Left renal pelvis (tissue), 4 donors: Measurements from ENCODE around the gene TLL1. TPM values are rescaled to one million over a fixed set of nuclear protein-coding genes. Genes with fewer than 3 reads are reported as not detected.
A peak's percentile ranks its signal among the peaks of the same experiment; 100 is the strongest.

Experiments used
- DNase-seq, 4 donors: peaks; one replicate each; pipeline ENCODE4 v3.0.0-alpha.2; 2013; ENCODE audit warnings: low read depth in 4 of 4, low spot score in 3 of 4
- polyA plus RNA-seq, 4 donors: library from polyadenylated mRNA; unstranded; fragments of 120-200 nt; gene quantifications; one replicate each; pipeline ENCODE4 v1.2.1, GENCODE V29; 2013; ENCODE audit not compliant: insufficient read length in 4 of 4

TLL1 gene
- polyA plus RNA-seq, 4 donors, result 1.7 to 2.5 (median 2.0) TPM

GRCh38 chr4:166042510-166043055 lies 169.5 kb downstream of the TLL1 start:
- no peak for DNase-seq

GRCh38 chr4:166043801-166044200 lies 170.8 kb downstream of the TLL1 start:
- DNase-seq, result no peak

- no peak for DNase-seq
Observed at GRCh38 chr4:166044871-166045270, 171.8 kb downstream of the TLL1 start.

- DNase-seq, result no peak
Observed at GRCh38 chr4:166045457-166045856, 172.4 kb downstream of the TLL1 start.

GRCh38 chr4:166049036-166049435 lies 176.0 kb downstream of the TLL1 start:
- DNase-seq, result no peak

- DNase-seq, result no peak
Observed at GRCh38 chr4:166064721-166065120, 191.7 kb downstream of the TLL1 start.

GRCh38 chr4:166065324-166065723 lies 192.3 kb downstream of the TLL1 start:
- no peak for DNase-seq

- DNase-seq, result no peak
Observed at GRCh38 chr4:166066936-166067335, 193.9 kb downstream of the TLL1 start.

GRCh38 chr4:166067915-166068314 lies 194.9 kb downstream of the TLL1 start:
- no peak for DNase-seq

GRCh38 chr4:166073783-166074182 lies 200.7 kb downstream of the TLL1 start:
- no peak for DNase-seq

- DNase-seq, result no peak
Observed at GRCh38 chr4:166075599-166075998, 202.6 kb downstream of the TLL1 start.

- DNase-seq, result no peak
Observed at GRCh38 chr4:166077782-166078181, 204.7 kb downstream of the TLL1 start.

- DNase-seq, result no peak
Observed at GRCh38 chr4:166078383-166078782, 205.3 kb downstream of the TLL1 start.

GRCh38 chr4:166078955-166079354 lies 205.9 kb downstream of the TLL1 start:
- DNase-seq, result no peak

GRCh38 chr4:166087569-166087968 lies 214.5 kb downstream of the TLL1 start:
- no peak for DNase-seq

GRCh38 chr4:166088576-166088975 lies 215.5 kb downstream of the TLL1 start:
- DNase-seq, result no peak

GRCh38 chr4:166091146-166091545 lies 218.1 kb downstream of the TLL1 start:
- DNase-seq, result no peak

GRCh38 chr4:166091912-166092510 lies 219.0 kb downstream of the TLL1 start:
- DNase-seq, result peak in 3 of 4 donors; percentile 5 to 12 (median 7)

- no peak for DNase-seq
Observed at GRCh38 chr4:166092797-166093290, 219.8 kb downstream of the TLL1 start.

GRCh38 chr4:166104623-166105022 lies 231.6 kb downstream of the TLL1 start:
- DNase-seq, result no peak

- DNase-seq, result no peak
Observed at GRCh38 chr4:166121897-166122296, 248.9 kb downstream of the TLL1 start.

- peak in 3 of 4 donors; percentile 2 to 10 (median 2) for DNase-seq
Observed at GRCh38 chr4:166123546-166123945, 250.5 kb downstream of the TLL1 start.

- DNase-seq, result no peak
Observed at GRCh38 chr4:166128403-166128802, 255.4 kb downstream of the TLL1 start.
